ENCODE data around the gene ULK3.
A peak's percentile ranks its signal among the peaks of the same experiment; 100 is the strongest.

ULK3 gene

GRCh38 chr15:74873036-74873755, 30.2 kb upstream of the ULK3 start, which contains the start of gene SCAMP2:
SCAMP2 (minus strand) TSS chr15:74873365; CDS start chr15:74873255, 110 bp downstream.
- DNase-seq (ENCODE audit: low read depth) = peak; percentile 81
- peak within 1 kb of the TSS; percentile 88 for H3K4me3 ChIP-seq (ENCODE audit: low read length)
- TF ChIP-seq CTCF (conservative IDR thresholded peaks at IDR 0.05; ENCODE audit: low read depth, low read length) = no peak

GRCh38 chr15:74872702-74873035, 29.7 kb upstream of the ULK3 start:
- no peak for TF ChIP-seq CTCF (conservative IDR thresholded peaks at IDR 0.05; ENCODE audit: low read depth, low read length)
- peak overlapping the region; percentile 88 for H3K4me3 ChIP-seq (ENCODE audit: low read length)
- no peak for DNase-seq (ENCODE audit: low read depth)

- no peak for DNase-seq (ENCODE audit: low read depth)
- TF ChIP-seq CTCF (conservative IDR thresholded peaks at IDR 0.05; ENCODE audit: low read depth, low read length) = no peak
- no peak overlapping the region for H3K4me3 ChIP-seq (ENCODE audit: low read length)
Observed at GRCh38 chr15:74870436-74871215, 27.7 kb upstream of the ULK3 start.

- TF ChIP-seq CTCF (conservative IDR thresholded peaks at IDR 0.05; ENCODE audit: low read depth, low read length) = no peak
- no peak overlapping the region for H3K4me3 ChIP-seq (ENCODE audit: low read length)
- DNase-seq (ENCODE audit: low read depth) = no peak
Observed at GRCh38 chr15:74869726-74870407, 26.9 kb upstream of the ULK3 start.

GRCh38 chr15:74869372-74869725, 26.4 kb upstream of the ULK3 start:
- no peak overlapping the region for H3K4me3 ChIP-seq (ENCODE audit: low read length)
- DNase-seq (ENCODE audit: low read depth) = no peak
- TF ChIP-seq CTCF (conservative IDR thresholded peaks at IDR 0.05; ENCODE audit: low read depth, low read length) = no peak

GRCh38 chr15:74868059-74868458, 25.1 kb upstream of the ULK3 start:
- no peak overlapping the region for H3K4me3 ChIP-seq (ENCODE audit: low read length)
- no peak for TF ChIP-seq CTCF (conservative IDR thresholded peaks at IDR 0.05; ENCODE audit: low read depth, low read length)
- DNase-seq (ENCODE audit: low read depth) = no peak

All from retinal pigment epithelial cell (primary cell).